DND-41 (cell line): ENCODE results near the gene FAM151A.

Experiments used
- CTCF ChIP-seq: IDR thresholded peaks from 2 replicates; pipeline ENCODE4 v1.5.1; 2012; ENCODE audit warnings: borderline replicate concordance, low read length, moderate library complexity, mild to moderate bottlenecking; ENCODE audit not compliant: poor library complexity, severe bottlenecking; ENCODE audit errors: extremely low read depth
- EZH2 ChIP-seq: IDR thresholded peaks from 3 replicates; pipeline ENCODE4 v1.6.1; 2012; ENCODE audit warnings: borderline replicate concordance, low read depth, mild to moderate bottlenecking, moderate library complexity, low read length, inconsistent platforms; ENCODE audit not compliant: severe bottlenecking

GRCh38 chr1:54653036-54653435 is 29.7 kb upstream of the FAM151A start:
- TF ChIP-seq CTCF (no peak), EZH2 (no peak)
